Glomerular endothelial cell (primary cell): ENCODE results near the gene RASAL2. TPM values are rescaled to one million over a fixed set of nuclear protein-coding genes. Genes with fewer than 3 reads are reported as not detected.
"Not testable (repeated sequence)": the region's sequence is repeated elsewhere in the genome, so short reads cannot be mapped to it uniquely, and the experiment has no call there.

Experiments used
- DNase-seq: peaks from one replicate; pipeline ENCODE4 v3.0.0-alpha.2; 2011; ENCODE audit warnings: low read depth, low spot score; ENCODE audit errors: extremely low read depth
- total RNA-seq: library from RNA; depleted of rRNA; stranded (reverse); fragments of >200 nt; gene quantifications from 2 replicates; pipeline ENCODE4 v1.2.3, GENCODE V29; 2015

Gene RASAL2
- total RNA-seq, 1 donor from 2014 or later: 35.9 TPM

GRCh38 chr1:178500091-178500770 is 406.3 kb downstream of the RASAL2 start:
- no peak for DNase-seq

- no peak for DNase-seq
These were observed 407.1 kb downstream of the RASAL2 start for GRCh38 chr1:178500936-178501554.

- no peak for DNase-seq
These were observed 407.9 kb downstream of the RASAL2 start for GRCh38 chr1:178501705-178502329.

GRCh38 chr1:178502330-178502714 is 408.4 kb downstream of the RASAL2 start:
- DNase-seq: no peak

- DNase-seq: no peak
These were observed 409.0 kb downstream of the RASAL2 start for GRCh38 chr1:178502856-178503255.

GRCh38 chr1:178503316-178503715 is 409.4 kb downstream of the RASAL2 start:
- DNase-seq: not testable (repeated sequence)

- no peak for DNase-seq
These were observed 409.9 kb downstream of the RASAL2 start for GRCh38 chr1:178503849-178504248.

GRCh38 chr1:178504286-178504685 is 410.4 kb downstream of the RASAL2 start:
- DNase-seq: no peak

- no peak for DNase-seq
These were observed 412.3 kb downstream of the RASAL2 start for GRCh38 chr1:178506177-178506576.

GRCh38 chr1:178506669-178507068 is 412.8 kb downstream of the RASAL2 start:
- DNase-seq: no peak

GRCh38 chr1:178509414-178510007 is 415.6 kb downstream of the RASAL2 start:
- DNase-seq: no peak

- DNase-seq: no peak
These were observed 416.3 kb downstream of the RASAL2 start for GRCh38 chr1:178510155-178510554.

GRCh38 chr1:178512566-178513277 is 418.8 kb downstream of the RASAL2 start, which contains the start of gene TEX35:
Gene TEX35, plus strand, starts transcription at chr1:178513109. Its CDS starts 80 bp downstream, at chr1:178513189.
- no peak for DNase-seq

- no peak for DNase-seq
These were observed 419.5 kb downstream of the RASAL2 start for GRCh38 chr1:178513278-178513983.

- DNase-seq: no peak
These were observed 422.2 kb downstream of the RASAL2 start for GRCh38 chr1:178516110-178516509.

GRCh38 chr1:178518894-178519293 is 425.0 kb downstream of the RASAL2 start:
- no peak for DNase-seq

GRCh38 chr1:178520803-178521202 is 426.9 kb downstream of the RASAL2 start:
- DNase-seq: no peak

- no peak for DNase-seq
These were observed 427.3 kb downstream of the RASAL2 start for GRCh38 chr1:178521241-178521640.

GRCh38 chr1:178527117-178527516 is 433.2 kb downstream of the RASAL2 start:
- DNase-seq: no peak

- DNase-seq: no peak
These were observed 434.5 kb downstream of the RASAL2 start for GRCh38 chr1:178528228-178528952.
